ENCODE data around the gene RBM25. TPM values are rescaled to one million over a fixed set of nuclear protein-coding genes. Genes with fewer than 3 reads are reported as not detected.
"Not testable (repeated sequence)": the region's sequence is repeated elsewhere in the genome, so short reads cannot be mapped to it uniquely, and the experiment has no call there.

Gene RBM25
- total RNA-seq = 100 to 1,000 TPM in 1 of 2 donors, 10 to 100 TPM in 1; 86.4 to 100 TPM

DNA sequence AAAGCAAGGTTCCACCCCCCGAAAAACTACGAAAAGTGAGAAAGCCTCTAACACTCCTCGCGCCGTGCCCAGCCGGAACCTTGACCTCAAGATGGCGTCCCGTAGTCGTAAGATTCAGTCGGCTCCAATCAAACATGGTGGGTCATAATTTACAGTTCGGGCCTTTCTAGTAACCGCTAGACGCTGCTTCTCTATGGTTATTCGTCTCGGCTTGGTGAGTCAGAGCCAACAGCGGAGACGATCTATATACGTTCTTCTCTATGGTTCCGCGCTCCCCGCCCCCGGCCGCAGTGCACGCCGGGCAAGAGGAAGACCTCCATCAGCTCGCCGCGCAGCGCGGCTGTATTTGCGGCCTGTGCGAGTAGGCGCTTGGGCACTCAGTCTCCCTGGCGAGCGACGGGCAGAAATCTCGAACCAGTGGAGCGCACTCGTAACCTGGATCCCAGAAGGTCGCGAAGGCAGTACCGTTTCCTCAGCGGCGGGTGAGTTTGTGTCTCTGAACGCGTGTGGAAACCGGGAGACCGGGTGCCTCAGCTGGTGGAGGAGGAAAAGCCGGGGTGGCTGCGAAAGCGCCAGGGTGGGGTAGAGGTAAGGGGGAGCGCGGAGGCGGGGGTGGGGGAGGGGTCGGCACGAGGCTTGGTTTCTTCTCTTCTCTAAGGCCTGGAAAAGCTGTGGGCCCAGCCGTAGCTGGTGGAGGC lies at the start of gene RBM25:
Gene RBM25 (plus strand): TSS at position 311 of the 698 bp plus-strand sequence. CDS start 13,108 bp downstream, outside the sequence.
- no peaks in the 10 kb centered on the region for H3K9me3 Mint-ChIP-seq
- H3K27ac Mint-ChIP-seq = no peak within 1 kb of the TSS
- ATAC-seq (peak; percentile 97 to 98), DNase-seq (ENCODE audit: low spot score in 2 of 2) (peak; percentile 94 to 95)
- H3K36me3 Mint-ChIP-seq = peaks cover 0 to 4% of the 10 kb centered on the region in 2 donors

DNA sequence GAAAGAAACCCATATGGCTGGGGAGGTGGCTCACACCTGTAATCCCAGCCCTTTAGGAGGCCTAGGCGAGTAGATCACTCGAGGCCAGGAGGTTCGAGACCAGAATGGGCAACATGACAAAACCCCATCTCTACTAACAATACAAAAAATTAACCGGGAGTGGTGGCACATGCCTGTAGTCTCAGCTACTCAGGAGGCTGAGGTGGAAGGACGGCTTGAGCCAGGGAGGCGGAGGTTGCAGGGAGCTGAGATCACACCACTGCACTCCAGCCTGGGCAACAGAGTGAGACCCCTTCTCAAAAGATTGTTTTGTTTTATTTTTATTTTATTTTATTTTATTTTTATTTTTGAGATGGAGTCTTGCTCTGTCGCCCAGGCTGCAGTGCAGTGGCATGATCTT lies 47.1 kb upstream of the RBM25 start:
- not testable (repeated sequence) for ATAC-seq; DNase-seq (ENCODE audit: low spot score in 2 of 2); H3K27ac Mint-ChIP-seq; H3K9me3 Mint-ChIP-seq
- peaks cover 9 to 23% of the 10 kb centered on the region in 2 donors for H3K36me3 Mint-ChIP-seq

DNA sequence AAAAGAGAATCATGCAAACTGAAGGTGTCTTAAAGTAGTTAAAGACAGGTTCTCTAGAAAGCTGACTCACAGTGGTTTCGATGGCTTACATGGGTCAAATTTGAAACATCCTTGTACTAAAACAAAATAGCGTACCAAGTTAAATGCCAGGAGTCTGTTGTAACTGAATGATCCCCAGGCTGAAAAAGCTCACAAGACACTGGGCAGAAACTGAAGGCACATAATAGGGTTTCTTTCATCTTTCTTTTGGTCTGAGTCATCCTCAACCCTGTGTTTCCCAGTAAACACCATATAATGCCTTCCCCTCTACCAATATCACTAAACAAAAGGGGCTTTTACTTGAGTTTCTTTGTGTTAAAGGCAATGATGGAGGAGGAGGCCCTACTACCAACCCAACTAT lies 44.2 kb upstream of the RBM25 start:
- H3K27ac Mint-ChIP-seq = peak overlapping the region in 1 of 2 donors; percentile 33
- ATAC-seq = peak; percentile 86 to 91
- no peak for DNase-seq (ENCODE audit: low spot score in 2 of 2)
- H3K36me3 Mint-ChIP-seq = peaks cover 9 to 23% of the 10 kb centered on the region in 2 donors
- no peaks in the 10 kb centered on the region for H3K9me3 Mint-ChIP-seq

DNA sequence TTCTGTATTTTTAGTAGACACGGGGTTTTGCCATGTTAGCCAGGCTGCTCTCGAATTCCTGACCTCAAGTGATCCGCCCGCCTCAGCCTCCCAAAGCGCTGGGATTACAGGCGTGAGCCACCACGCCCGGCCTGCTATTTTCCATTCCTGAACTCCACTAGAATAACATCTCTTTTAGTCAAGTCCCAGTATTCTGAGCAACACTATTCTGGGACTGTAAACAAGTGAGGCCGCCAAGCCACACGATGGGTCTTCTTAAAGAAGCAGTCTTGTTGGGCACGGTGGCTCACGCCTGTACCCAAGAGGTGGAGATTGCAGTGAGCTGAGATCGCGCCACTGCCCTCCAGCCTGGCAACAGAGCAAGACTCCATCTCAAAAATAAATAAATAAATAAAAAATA lies 42.8 kb upstream of the RBM25 start:
- not testable (repeated sequence) for ATAC-seq; H3K9me3 Mint-ChIP-seq; H3K27ac Mint-ChIP-seq; DNase-seq (ENCODE audit: low spot score in 2 of 2)
- H3K36me3 Mint-ChIP-seq = peaks cover 9 to 23% of the 10 kb centered on the region in 2 donors

DNA sequence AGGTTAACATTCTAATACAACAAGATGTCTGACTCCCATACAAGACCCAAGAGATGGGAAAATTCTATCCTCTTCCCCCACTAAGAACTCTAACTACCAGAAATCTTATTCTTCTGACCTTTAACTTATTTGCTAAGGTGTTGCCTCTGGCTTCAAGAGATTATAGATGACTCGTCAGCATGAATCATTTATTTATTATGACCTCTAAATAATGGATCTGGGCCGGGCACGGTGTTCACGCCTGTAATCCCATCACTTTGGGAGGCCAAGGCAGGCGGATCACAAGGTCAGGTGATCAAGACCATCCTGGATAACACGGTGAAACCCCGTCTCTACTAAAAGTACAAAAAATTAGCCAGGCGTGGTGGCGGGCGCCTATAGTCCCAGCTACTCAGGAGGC lies 42.3 kb upstream of the RBM25 start:
- peak overlapping the region in 1 of 2 donors; percentile 56 for H3K27ac Mint-ChIP-seq
- ATAC-seq; H3K9me3 Mint-ChIP-seq; DNase-seq (ENCODE audit: low spot score in 2 of 2): not testable (repeated sequence)
- H3K36me3 Mint-ChIP-seq = peaks cover 9 to 23% of the 10 kb centered on the region in 2 donors

DNA sequence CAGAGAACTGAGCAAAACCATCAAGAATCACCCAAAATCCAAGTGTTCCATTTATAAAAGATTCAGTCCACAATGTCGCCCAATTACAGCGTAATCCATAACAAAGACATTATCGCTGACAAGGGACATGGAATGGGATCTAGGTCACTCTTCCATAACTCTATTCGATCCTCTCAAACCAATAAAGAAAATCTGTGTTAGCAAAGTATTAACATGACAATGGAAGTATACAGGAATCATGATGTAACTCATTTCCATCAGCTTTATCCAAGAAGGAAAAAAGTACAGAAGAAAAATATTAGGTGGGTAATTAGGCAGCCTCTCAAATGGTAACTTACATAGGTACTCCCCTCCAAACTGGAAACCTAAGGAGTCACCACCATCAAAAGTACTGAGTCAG lies 36.3 kb upstream of the RBM25 start:
- Mint-ChIP-seq H3K9me3 (no peaks in the 10 kb centered on the region), H3K27ac (no peak overlapping the region), H3K36me3 (peaks cover 14 to 31% of the 10 kb centered on the region in 2 donors)
- DNase-seq (ENCODE audit: low spot score in 2 of 2) (no peak), ATAC-seq (no peak)

DNA sequence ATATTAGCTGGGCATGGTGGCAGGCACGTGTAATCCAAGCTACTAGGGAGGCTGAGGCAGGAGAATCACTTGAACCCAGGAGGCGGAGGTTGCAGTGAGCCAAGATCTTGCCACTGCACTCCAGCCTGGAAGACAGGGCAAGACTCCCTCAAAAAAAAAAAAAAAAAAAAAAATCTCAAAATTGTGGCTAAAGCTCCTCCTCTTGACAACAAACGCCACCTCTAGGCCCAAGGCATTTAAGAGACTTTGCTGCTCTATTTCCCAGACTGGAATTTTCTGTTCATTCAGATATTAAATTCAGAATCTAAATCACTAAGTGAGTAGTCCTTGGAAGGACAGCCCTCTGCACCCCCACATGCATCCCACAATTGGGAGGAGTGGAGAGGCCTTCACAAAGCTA lies 32.8 kb upstream of the RBM25 start:
- no peak overlapping the region for H3K27ac Mint-ChIP-seq
- ATAC-seq = no peak
- H3K9me3 Mint-ChIP-seq = no peaks in the 10 kb centered on the region
- peaks cover 14 to 36% of the 10 kb centered on the region in 2 donors for H3K36me3 Mint-ChIP-seq
- no peak for DNase-seq (ENCODE audit: low spot score in 2 of 2)

DNA sequence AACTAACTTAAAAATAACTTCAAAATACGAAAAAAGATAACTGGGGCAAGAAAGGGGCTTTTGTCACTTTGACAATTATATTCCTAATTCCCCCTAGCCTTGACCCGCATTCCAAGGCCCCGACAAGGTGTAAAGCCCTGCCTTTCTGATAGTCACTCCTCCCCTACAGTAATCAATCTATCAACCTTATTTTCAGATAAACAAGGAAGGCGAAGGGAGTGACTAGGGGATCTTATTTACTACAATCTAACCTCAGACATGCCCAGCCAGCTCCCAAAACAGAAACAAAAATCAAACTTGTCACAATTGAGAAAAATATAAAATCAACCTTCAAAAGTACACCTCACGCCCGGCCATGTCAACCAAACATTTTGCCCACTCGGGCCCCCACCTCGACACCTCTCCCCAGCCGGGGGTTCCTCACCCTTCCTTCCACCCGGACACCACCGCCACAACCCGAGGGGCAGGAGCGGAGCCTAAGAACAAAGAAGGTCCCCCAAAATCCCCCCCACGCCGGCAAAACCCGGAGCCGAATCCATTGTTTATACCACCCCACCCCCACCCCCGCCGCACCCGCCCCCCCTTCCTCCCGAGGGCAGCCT lies 32.0 kb upstream of the RBM25 start:
- H3K27ac Mint-ChIP-seq = peak overlapping the region; percentile 87 to 94
- DNase-seq (ENCODE audit: low spot score in 2 of 2) (peak in 1 of 2 donors; percentile 7), ATAC-seq (no peak)
- peaks cover 14 to 36% of the 10 kb centered on the region in 2 donors for H3K36me3 Mint-ChIP-seq
- H3K9me3 Mint-ChIP-seq = no peaks in the 10 kb centered on the region

DNA sequence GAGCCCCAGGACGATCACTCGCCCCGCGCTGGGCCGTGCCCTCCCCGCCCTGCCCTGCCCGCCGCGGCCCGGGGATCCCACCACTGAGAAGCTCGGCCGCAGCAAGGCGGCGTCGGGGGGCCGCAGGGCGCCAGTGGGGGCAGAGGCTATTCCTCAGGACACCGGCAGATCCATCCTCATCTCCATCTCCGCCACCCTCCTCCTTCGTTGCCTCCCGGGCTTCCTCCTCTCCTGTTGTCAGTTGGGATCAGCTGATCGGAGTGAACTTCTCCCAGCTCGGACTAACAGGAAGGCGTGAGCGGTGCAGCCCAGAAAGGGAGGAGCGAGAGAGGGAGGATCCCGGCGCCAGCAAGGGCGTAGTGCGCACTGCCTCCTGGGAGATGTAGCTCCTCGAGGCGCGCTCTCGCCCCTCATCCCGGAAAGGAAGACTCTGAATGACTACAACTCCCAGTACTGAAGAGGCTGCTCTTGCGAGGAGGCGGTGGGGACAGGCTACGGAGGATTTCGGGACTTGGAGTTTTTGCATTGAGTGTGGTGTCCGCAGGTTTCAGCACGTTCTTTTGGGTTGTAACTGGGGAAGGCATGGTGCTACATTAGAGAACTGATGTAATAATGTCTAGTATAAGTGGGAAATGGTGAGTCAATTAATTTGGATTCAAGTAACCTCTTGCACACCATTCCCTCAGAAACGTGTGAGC lies 31.3 kb upstream of the RBM25 start, which contains the start of gene ZFYVE1:
Gene ZFYVE1 (minus strand): TSS at position 262 of the 698 bp plus-strand sequence. CDS start 2,598 bp downstream, outside the sequence.
- peaks cover 14 to 34% of the 10 kb centered on the region in 2 donors for H3K36me3 Mint-ChIP-seq
- no peaks in the 10 kb centered on the region for H3K9me3 Mint-ChIP-seq
- peak within 1 kb of the TSS; percentile 87 to 94 for H3K27ac Mint-ChIP-seq
- peak; percentile 85 to 91 for DNase-seq (ENCODE audit: low spot score in 2 of 2)
- peak; percentile 99 to 100 for ATAC-seq

DNA sequence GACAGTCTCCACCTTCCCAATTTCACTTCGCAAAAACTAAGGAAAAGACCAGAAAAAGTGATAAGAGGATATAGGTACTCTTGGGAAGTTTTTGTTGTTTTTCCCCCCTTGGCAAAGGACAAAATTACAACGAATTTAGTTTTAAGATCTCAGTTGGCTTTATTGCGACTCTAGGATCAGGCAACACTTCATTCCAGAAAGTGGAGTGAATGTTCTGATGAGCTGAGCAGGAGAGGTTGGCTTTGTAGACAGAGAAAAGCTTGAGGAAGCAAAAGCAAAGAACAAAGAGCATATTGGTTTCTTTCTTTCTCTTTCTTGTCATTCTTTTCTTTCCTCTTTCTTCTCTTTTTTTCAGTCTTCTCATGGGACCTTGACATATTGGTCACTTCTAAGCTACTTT lies 30.8 kb upstream of the RBM25 start:
- peaks cover 12 to 28% of the 10 kb centered on the region in 2 donors for H3K36me3 Mint-ChIP-seq
- peak overlapping the region; percentile 18 to 87 for H3K27ac Mint-ChIP-seq
- no peak for ATAC-seq
- H3K9me3 Mint-ChIP-seq = no peaks in the 10 kb centered on the region
- no peak for DNase-seq (ENCODE audit: low spot score in 2 of 2)

DNA sequence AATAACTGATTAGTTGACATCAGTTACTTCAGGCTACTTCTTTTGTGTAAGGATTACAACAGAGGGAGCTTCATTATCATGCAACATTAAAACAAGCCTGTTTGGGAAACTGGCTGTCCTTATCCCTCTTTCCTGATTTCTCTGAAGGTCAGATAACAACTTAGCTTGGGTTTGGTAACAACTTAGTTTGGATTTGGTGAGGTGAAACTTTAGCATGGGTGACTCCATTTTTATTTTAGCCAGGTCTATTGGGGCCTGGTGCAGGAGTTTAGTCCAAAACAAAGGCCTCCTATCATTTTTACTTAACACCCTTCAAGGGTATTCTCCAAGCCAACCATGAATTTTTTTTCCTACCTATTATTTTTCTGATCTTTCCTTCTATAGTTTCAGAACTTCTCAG lies 30.4 kb upstream of the RBM25 start:
- DNase-seq (ENCODE audit: low spot score in 2 of 2) (no peak), ATAC-seq (no peak)
- H3K9me3 Mint-ChIP-seq = no peaks in the 10 kb centered on the region
- peaks cover 7 to 25% of the 10 kb centered on the region in 2 donors for H3K36me3 Mint-ChIP-seq
- peak overlapping the region in 1 of 2 donors; percentile 87 for H3K27ac Mint-ChIP-seq

DNA sequence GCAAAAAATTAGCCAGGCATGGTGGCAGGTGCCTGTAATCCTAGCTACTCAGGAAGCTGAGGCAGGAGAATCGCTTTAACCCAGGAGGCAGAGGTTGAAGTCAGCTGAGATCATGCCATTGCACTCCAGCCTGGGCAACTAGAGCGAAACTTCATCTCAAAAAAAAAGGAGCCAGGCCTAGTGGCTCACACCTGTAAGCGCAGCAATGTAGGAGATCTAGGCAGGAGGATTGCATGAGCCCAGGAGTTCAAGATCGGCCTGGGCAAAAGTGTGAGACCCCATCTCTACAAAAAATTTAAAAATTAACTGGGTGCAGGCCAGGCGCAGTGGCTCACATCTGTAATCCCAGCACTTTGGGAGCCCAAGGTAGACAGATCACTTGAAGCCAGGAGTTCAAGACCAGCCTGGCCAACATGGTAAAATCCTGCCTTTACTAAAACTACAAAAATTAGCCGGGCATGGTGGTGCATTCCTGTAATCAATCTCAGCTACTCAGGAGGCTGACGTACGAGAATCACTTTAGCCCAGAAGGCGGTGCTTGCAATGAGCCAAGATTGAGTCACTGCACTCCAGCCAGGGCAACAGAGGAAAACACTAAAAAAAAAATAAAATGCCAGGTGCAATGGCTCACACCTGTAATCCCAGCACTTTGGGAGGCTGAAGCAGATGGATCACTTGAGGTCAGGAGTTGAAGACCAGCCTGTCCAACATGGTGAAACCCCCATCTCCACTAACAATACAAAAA lies 21.5 kb upstream of the RBM25 start:
- not testable (repeated sequence) for H3K27ac Mint-ChIP-seq; H3K9me3 Mint-ChIP-seq; H3K36me3 Mint-ChIP-seq; DNase-seq (ENCODE audit: low spot score in 2 of 2); ATAC-seq

DNA sequence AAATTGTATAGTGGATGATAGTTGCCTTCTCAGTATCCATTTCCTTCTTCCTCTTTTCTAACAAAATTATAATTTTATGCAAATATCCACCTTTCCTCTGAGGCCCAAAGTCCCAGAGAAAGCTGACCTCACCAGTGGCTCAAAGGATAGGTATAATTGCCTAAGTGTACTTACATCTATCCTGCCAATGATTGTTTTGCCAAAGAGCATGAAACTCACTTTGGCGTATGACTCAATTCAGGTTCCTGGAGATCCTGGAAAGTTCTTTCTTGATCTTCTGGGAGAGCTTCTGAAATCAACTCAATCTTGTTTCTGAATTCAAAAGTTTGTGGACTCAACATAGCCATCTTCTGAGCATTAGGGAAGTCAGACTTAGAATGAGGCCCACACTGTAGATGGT lies 10.5 kb upstream of the RBM25 start:
- H3K27ac Mint-ChIP-seq = no peak overlapping the region
- ATAC-seq (no peak), DNase-seq (ENCODE audit: low spot score in 2 of 2) (no peak)
- no peaks in the 10 kb centered on the region for H3K9me3 Mint-ChIP-seq
- H3K36me3 Mint-ChIP-seq = no peaks in the 10 kb centered on the region

DNA sequence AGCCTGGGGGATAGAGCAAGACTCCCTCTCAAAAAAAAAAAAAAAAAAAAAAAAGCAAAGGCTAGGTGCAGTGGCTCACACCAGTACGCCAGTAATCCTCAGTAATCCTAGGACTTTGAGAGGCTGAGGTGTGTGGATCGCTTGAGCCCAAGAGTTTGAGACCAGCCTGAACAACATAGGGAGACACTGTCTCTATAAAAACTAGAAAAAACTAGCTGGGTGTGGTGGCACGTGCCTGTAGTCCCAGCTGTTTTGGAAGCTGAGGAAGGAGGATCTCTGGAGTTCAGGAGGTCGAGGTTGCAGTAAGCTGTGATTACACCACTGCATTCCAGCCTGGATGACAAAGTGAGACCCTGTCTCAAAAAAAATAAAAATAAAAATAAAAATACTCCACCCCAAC lies 8.9 kb upstream of the RBM25 start:
- H3K36me3 Mint-ChIP-seq = no peaks in the 10 kb centered on the region
- H3K9me3 Mint-ChIP-seq = no peaks in the 10 kb centered on the region
- no peak overlapping the region for H3K27ac Mint-ChIP-seq
- DNase-seq (ENCODE audit: low spot score in 2 of 2) (no peak), ATAC-seq (no peak)

DNA sequence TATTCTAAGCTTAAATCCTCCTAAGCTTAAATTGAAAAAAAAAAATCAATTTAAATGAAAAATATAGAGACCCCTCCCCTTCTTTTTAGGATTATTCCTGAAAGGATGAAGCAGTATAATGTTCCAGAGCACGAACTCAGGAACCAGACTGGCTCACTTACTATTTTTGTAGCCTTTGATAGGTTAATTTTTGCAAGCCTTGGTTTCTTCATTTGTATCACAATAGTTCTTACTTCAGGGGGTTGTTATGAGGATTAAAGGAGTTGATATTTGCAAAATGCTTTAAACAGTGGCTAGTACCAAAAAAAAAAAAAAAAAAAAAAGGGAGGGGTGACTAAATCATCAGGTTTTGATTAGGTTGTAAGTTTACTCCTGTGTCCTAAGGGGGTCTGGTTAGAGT lies 3.1 kb upstream of the RBM25 start:
- Mint-ChIP-seq H3K9me3 (no peaks in the 10 kb centered on the region), H3K27ac (no peak overlapping the region), H3K36me3 (peaks cover 0 to 4% of the 10 kb centered on the region in 2 donors)
- ATAC-seq = no peak
- DNase-seq (ENCODE audit: low spot score in 2 of 2) = no peak

DNA sequence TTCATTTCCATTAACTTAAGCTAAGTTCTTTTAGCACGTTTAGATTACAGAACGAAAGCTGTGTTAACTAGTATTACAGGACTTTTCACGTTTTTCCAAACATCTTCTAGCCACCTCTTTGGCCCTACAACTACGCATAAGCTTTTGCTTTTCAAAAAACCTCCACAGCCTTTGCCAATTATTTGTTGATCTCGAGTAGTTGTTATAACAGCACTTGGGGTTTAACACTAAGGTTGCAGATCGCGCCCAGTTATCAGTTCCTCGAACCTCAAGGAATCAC lies 450 bp upstream of the RBM25 start:
- DNase-seq (ENCODE audit: low spot score in 2 of 2) (no peak), ATAC-seq (no peak)
- Mint-ChIP-seq H3K36me3 (peaks cover 0 to 4% of the 10 kb centered on the region in 2 donors), H3K9me3 (no peaks in the 10 kb centered on the region), H3K27ac (no peak overlapping the region)

All from activated naive CD4-positive, alpha-beta T cell treated with anti-CD3 and anti-CD28 coated beads, Interleukin-2, amount 50 U/mL, for 72 hours (primary cell).